Amygdala (tissue), 56 donors: ENCODE results near the gene ITGB8.

ENCODE experiments used
- DNase-seq, 56 donors: peaks; one replicate each; lab custom pipeline; 2025; lab: John Stamatoyannopoulos, UW

The ITGB8 gene

DNA sequence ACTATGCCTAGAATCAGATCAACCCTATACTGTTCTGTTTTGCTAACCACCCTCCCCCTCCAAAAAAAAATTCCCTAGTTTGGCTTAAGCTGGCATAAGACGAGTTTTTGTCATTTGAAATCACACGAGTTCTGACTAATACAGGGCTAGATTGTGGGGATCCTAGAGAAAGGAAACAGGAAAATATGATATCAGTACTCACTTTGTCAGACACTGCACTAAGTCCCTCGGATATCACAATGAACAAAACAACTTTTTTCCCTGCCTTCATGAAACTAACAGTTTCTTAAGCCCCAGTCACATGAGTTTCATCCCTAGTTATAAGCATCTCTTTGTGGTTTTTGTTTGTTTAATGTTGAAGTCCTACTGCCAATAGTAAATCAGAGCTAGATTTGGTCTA, 118.5 kb downstream of the ITGB8 start:
- DNase-seq: no peak

- DNase-seq: no peak
These were observed 119.8 kb downstream of the ITGB8 start for GRCh38 chr7:20450536-20450935.

DNA sequence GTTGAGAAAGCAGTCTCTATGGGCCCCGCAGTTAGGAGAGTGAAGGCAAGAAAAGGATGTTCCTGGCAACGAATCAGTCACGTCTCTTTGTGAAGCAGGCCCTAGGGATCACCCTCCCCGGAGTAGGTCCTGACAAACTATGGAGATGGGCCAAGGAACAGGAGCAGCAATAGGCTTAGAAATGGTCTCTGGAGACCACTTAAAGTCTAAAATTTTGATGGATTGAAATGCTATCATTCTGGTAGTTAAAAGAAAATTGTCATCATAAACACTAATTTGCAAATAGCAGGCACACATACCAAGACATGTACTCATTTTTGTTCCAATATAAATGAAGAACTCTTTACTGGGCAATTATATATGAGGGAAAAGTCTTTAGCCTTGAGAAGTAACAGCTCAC, 123.5 kb downstream of the ITGB8 start:
- no peak for DNase-seq

- DNase-seq: no peak
These were observed 126.0 kb downstream of the ITGB8 start for GRCh38 chr7:20456701-20457100.

GRCh38 chr7:20458521-20458920, 127.8 kb downstream of the ITGB8 start:
- DNase-seq: no peak

- no peak for DNase-seq
These were observed 128.7 kb downstream of the ITGB8 start for GRCh38 chr7:20459419-20459818.

DNA sequence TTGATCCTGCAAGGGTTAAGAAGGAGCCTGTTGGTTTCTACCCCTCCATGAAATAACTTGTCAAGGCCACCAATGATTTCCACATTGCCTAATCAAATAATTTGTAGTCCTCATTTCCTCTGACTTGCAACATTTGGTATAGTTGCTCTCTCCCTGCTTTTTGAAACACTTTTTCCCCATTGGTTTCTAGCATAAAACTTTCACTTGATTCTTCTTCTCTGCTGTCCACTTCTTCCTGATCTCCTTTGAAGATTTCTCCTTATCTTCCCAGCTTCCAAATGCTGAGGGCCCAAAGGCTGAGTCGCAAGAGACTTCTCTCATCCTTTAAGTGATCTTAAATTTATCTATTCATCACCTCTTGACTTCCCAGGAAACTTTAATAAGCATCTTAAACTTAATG, 134.2 kb downstream of the ITGB8 start:
- DNase-seq: no peak
